Keratinocyte (primary cell): ENCODE results near the gene PPA2. TPM values are rescaled to one million over a fixed set of nuclear protein-coding genes. Genes with fewer than 3 reads are reported as not detected.

Source experiments
- DNase-seq: peaks from one replicate; pipeline ENCODE4 v3.0.0-alpha.2; 2011; ENCODE audit warnings: low read depth, missing footprints, low spot score
- FAIRE-seq: peaks from 2 replicates; lab custom pipeline; 2011; peaks lifted over from hg19 to GRCh38; lab: Jason Lieb, UNC
- H2AFZ ChIP-seq: 2 replicates; pipeline ENCODE4 v1.6.0; 2012; ENCODE audit warnings: low read length, control low read depth, inconsistent platforms; ENCODE audit not compliant: control insufficient read depth
- H3K27ac ChIP-seq: 2 replicates; pipeline ENCODE4 v1.5.1; 2011; ENCODE audit warnings: low read length; ENCODE audit not compliant: control insufficient read depth, insufficient read depth
- H3K27me3 ChIP-seq: 3 replicates; pipeline ENCODE4 v1.6.0; 2011; ENCODE audit warnings: low read length; ENCODE audit not compliant: control insufficient read depth, insufficient read depth; ENCODE audit errors: extremely low read depth
- H3K36me3 ChIP-seq, 2 experiments: 2 replicates in 1 of 2; 3 replicates in 1 of 2; pipeline ENCODE4 v1.5.1; 2011; ENCODE audit warnings: low read length in 2 of 2, mild to moderate bottlenecking in 1 of 2; ENCODE audit not compliant: control insufficient read depth in 2 of 2, insufficient read depth in 2 of 2; ENCODE audit errors: extremely low read depth in 1 of 2
- H3K4me1 ChIP-seq: 3 replicates; pipeline ENCODE4 v1.5.1; 2011; ENCODE audit warnings: low read length; ENCODE audit not compliant: control insufficient read depth, insufficient read depth; ENCODE audit errors: extremely low read depth
- H3K4me2 ChIP-seq: 3 replicates; pipeline ENCODE4 v1.6.0; 2011; ENCODE audit warnings: low read depth, low read length; ENCODE audit not compliant: control insufficient read depth, insufficient read depth; ENCODE audit errors: extremely low read depth
- H3K4me3 ChIP-seq, 3 experiments: fragments of 200-600 bp in 1 of 3; sonication (generic) in 1 of 3; 2 replicates in 2 of 3; 3 replicates in 1 of 3; pipeline ENCODE4 v1.5.1; 2011 to 2016; ENCODE audit warnings: low read length in 3 of 3, mild to moderate bottlenecking in 3 of 3, control low read depth in 2 of 3, inconsistent platforms in 1 of 3, low read depth in 1 of 3, mixed read lengths in 1 of 3, mixed run types in 1 of 3, moderate library complexity in 1 of 3; ENCODE audit not compliant: control insufficient read depth in 2 of 3, insufficient read depth in 2 of 3; ENCODE audit errors: extremely low read depth in 1 of 3
- H3K79me2 ChIP-seq: 2 replicates; pipeline ENCODE4 v1.6.0; 2012; ENCODE audit warnings: low read length; ENCODE audit not compliant: control insufficient read depth, insufficient read depth
- H3K9ac ChIP-seq: 3 replicates; pipeline ENCODE4 v1.6.0; 2011; ENCODE audit warnings: low read length; ENCODE audit not compliant: control insufficient read depth, insufficient read depth; ENCODE audit errors: extremely low read depth
- H3K9me1 ChIP-seq: 3 replicates; pipeline ENCODE4 v1.6.0; 2011; ENCODE audit warnings: low read length; ENCODE audit not compliant: control insufficient read depth, insufficient read depth; ENCODE audit errors: extremely low read depth
- H3K9me3 ChIP-seq: 2 replicates; pipeline ENCODE4 v1.5.1; 2012; ENCODE audit warnings: low read depth, low read length; ENCODE audit not compliant: control insufficient read depth
- H4K20me1 ChIP-seq: 3 replicates; pipeline ENCODE4 v1.6.0; 2011; ENCODE audit warnings: low read length; ENCODE audit not compliant: control insufficient read depth, insufficient read depth; ENCODE audit errors: extremely low read depth
- CTCF ChIP-seq, 3 experiments: IDR thresholded peaks in 1 of 3; conservative IDR thresholded peaks in 1 of 3; optimal IDR thresholded peaks in 1 of 3; 2 replicates in 2 of 3; 3 replicates in 1 of 3; pipeline versions ENCODE3 to v1.5.1; 2011; ENCODE audit warnings: low read length in 3 of 3, mild to moderate bottlenecking in 3 of 3, moderate library complexity in 2 of 3, control low read depth in 1 of 3, inconsistent platforms in 1 of 3; ENCODE audit not compliant: insufficient read depth in 2 of 3; ENCODE audit errors: extremely low read depth in 1 of 3
- EZH2 ChIP-seq: IDR thresholded peaks from one replicate; pipeline ENCODE4 v1.6.1; 2012; ENCODE audit warnings: inconsistent platforms, mild to moderate bottlenecking, low read length, moderate library complexity
- dilution Hi-C: fragments of 300-500 bp; cut with MboI; formaldehyde crosslinking; loops from one replicate; pipeline ENCODE4 v1.7.0; 2020; ENCODE audit warnings: low sequenced_read_pairs; ENCODE audit not compliant: extremely low pct_ligation_motif_present
- polyA plus RNA-seq, 5 experiments: library from polyadenylated mRNA; depleted of rRNA in 3 of 5; stranded (reverse) in 3 of 5; stranded (forward) in 1 of 5; unstranded in 1 of 5; fragments of >200 nt; gene quantifications; 1 replicate in 1 of 5; 2 replicates in 3 of 5; 3 replicates in 1 of 5; pipeline versions ENCODE4 v1.2.1 to v1.2.3, GENCODE V29; 2011 to 2012; ENCODE audit warnings: missing spikeins in 2 of 5, low read depth in 1 of 5, low replicate concordance in 1 of 5

PPA2 gene
- polyA plus RNA-seq, 1 donor (not counting 4 experiments of a cell fraction or from before 2014, with no cell fraction given) = 174 TPM

- no peak overlapping the region for H2AFZ ChIP-seq
- H3K4me3 ChIP-seq = no peak overlapping the region
- FAIRE-seq = no peak
- no peak for DNase-seq
- no peak for TF ChIP-seq EZH2
- no peak for TF ChIP-seq CTCF (optimal IDR thresholded peaks at IDR 0.05 in 1 of 3, IDR thresholded peaks at IDR 0.05 in 1 of 3, conservative IDR thresholded peaks at IDR 0.05 in 1 of 3; ENCODE audit: extremely low read depth in 1 of 3, insufficient read depth in 2 of 3, low read length in 3 of 3)
- no peak overlapping the region for H3K9ac ChIP-seq
- dilution Hi-C loops = no loop called here
- no peak overlapping the region for H3K4me2 ChIP-seq
- peaks cover 5% of the 10 kb centered on the region for H3K9me1 ChIP-seq
- no peaks in the 10 kb centered on the region for H3K79me2 ChIP-seq
- H3K4me1 ChIP-seq = no peaks in the 10 kb centered on the region
- H3K27ac ChIP-seq = no peak overlapping the region
- H3K36me3 ChIP-seq = peaks cover 0 to 3% of the 10 kb centered on the region in 2 experiments
- H3K27me3 ChIP-seq = no peaks in the 10 kb centered on the region
- H4K20me1 ChIP-seq = no peaks in the 10 kb centered on the region
- H3K9me3 ChIP-seq = no peaks in the 10 kb centered on the region
Observed at GRCh38 chr4:105374071-105374470, 99.8 kb downstream of the PPA2 start.

DNA sequence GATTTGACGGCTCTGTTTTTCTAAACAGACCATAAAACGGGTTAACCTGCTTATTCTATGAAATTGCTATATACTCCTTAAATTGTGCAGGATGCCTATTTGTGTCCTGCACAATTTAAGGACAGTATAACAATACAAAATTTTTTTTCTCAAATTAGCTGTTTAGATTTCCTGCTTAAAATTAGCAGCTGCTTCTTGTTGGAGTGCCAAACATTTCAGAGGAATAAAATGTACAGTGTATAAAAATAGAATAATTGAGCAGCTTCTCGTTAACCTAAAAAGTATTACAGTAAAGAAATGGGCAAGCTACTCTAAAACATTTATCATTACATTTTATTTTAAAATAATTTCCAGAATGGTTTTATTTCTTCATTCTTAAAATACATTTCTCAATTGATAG lies 100.5 kb downstream of the PPA2 start:
- Histone ChIP-seq H3K9me3 (no peaks in the 10 kb centered on the region), H4K20me1 (no peaks in the 10 kb centered on the region), H3K4me1 (no peaks in the 10 kb centered on the region), H3K36me3 (peaks cover 0 to 3% of the 10 kb centered on the region in 2 experiments), H3K4me3 (no peak overlapping the region), H2AFZ (no peak overlapping the region), H3K27me3 (no peaks in the 10 kb centered on the region), H3K9ac (no peak overlapping the region), H3K9me1 (peaks cover 5% of the 10 kb centered on the region), H3K79me2 (no peaks in the 10 kb centered on the region), H3K4me2 (no peak overlapping the region), H3K27ac (no peak overlapping the region)
- FAIRE-seq = no peak
- no peak for DNase-seq
- TF ChIP-seq EZH2 (no peak), CTCF (optimal IDR thresholded peaks at IDR 0.05 in 1 of 3, IDR thresholded peaks at IDR 0.05 in 1 of 3, conservative IDR thresholded peaks at IDR 0.05 in 1 of 3; ENCODE audit: extremely low read depth in 1 of 3, insufficient read depth in 2 of 3, low read length in 3 of 3) (no peak)
- dilution Hi-C loops = no loop called here
